Common myeloid progenitor, CD34-positive (primary cell): ENCODE measurements around the gene MMP2.
A peak's percentile ranks its signal among the peaks of the same experiment; 100 is the strongest.

Source experiments
- CTCF ChIA-PET: fragments of 350-600 bp; sonication (Branson Sonifier 250); formaldehyde crosslinking; loops from one replicate; lab custom pipeline; 2021; ENCODE audit warnings: antibody characterized with exemption; lab: Charles Lee
- POLR2A ChIA-PET: fragments of 350-600 bp; sonication (Branson Sonifier 250); formaldehyde crosslinking; loops from one replicate; lab custom pipeline; 2021; ENCODE audit warnings: antibody characterized with exemption; lab: Charles Lee
- DNase-seq, 3 donors: peaks; one replicate each; pipeline versions ENCODE4 v3.0.0 to v3.0.0-alpha.2; 2013
- H3K27ac ChIP-seq, 2 experiments: 1 replicate in 1 of 2; 2 replicates in 1 of 2; pipeline ENCODE4 v1.7.0; 2013; ENCODE audit warnings: inconsistent platforms in 2 of 2, low read length in 2 of 2, mild to moderate bottlenecking in 2 of 2, low read depth in 1 of 2, moderate library complexity in 1 of 2; ENCODE audit not compliant: severe bottlenecking in 2 of 2, insufficient read depth in 1 of 2, poor library complexity in 1 of 2
- H3K27me3 ChIP-seq, 5 experiments: replicated peaks in 2 of 5; 1 replicate in 3 of 5; 2 replicates in 2 of 5; pipeline versions ENCODE4 v1.6.1 to v1.7.0; 2013; ENCODE audit warnings: low read length in 4 of 5, mild to moderate bottlenecking in 2 of 5, moderate library complexity in 2 of 5, inconsistent platforms in 1 of 5; ENCODE audit not compliant: insufficient read depth in 5 of 5, control insufficient read depth in 4 of 5
- H3K36me3 ChIP-seq, 4 experiments: 1 replicate in 2 of 4; 2 replicates in 2 of 4; pipeline versions ENCODE4 v1.6.1 to v1.7.0; 2013; ENCODE audit warnings: low read length in 3 of 4, control low read depth in 1 of 4, mild to moderate bottlenecking in 1 of 4; ENCODE audit not compliant: control insufficient read depth in 4 of 4, insufficient read depth in 4 of 4
- H3K4me1 ChIP-seq, 4 experiments: 1 replicate in 3 of 4; 2 replicates in 1 of 4; pipeline versions ENCODE4 v1.6.1 to v1.7.1; 2013; ENCODE audit warnings: low read length in 3 of 4, mild to moderate bottlenecking in 3 of 4, control low read depth in 1 of 4, inconsistent platforms in 1 of 4, moderate library complexity in 1 of 4; ENCODE audit not compliant: control insufficient read depth in 4 of 4, insufficient read depth in 4 of 4; ENCODE audit errors: control extremely low read depth in 1 of 4
- H3K4me3 ChIP-seq, 7 experiments: 1 replicate in 4 of 7; 2 replicates in 3 of 7; pipeline versions ENCODE4 v1.5.1 to v1.7.0; 2013; ENCODE audit warnings: mild to moderate bottlenecking in 7 of 7, low read length in 6 of 7, moderate library complexity in 6 of 7, inconsistent platforms in 2 of 7, low read depth in 2 of 7, control low read depth in 1 of 7; ENCODE audit not compliant: insufficient read depth in 4 of 7, control insufficient read depth in 1 of 7; ENCODE audit errors: extremely low read depth in 1 of 7
- H3K9me3 ChIP-seq, 5 experiments: 1 replicate in 4 of 5; 2 replicates in 1 of 5; pipeline versions ENCODE4 v1.6.1 to v1.7.1; 2013; ENCODE audit warnings: low read length in 4 of 5, mild to moderate bottlenecking in 2 of 5, inconsistent platforms in 1 of 5, low read depth in 1 of 5, moderate library complexity in 1 of 5; ENCODE audit not compliant: control insufficient read depth in 4 of 5, insufficient read depth in 2 of 5; ENCODE audit errors: control extremely low read depth in 1 of 5
- WGBS: methylation state at CpG from one replicate; pipeline ENCODE4 v1.1.5; 2013; ENCODE audit not compliant: insufficient coverage; 5-methylcytosine and 5-hydroxymethylcytosine counted together

The MMP2 gene

DNA sequence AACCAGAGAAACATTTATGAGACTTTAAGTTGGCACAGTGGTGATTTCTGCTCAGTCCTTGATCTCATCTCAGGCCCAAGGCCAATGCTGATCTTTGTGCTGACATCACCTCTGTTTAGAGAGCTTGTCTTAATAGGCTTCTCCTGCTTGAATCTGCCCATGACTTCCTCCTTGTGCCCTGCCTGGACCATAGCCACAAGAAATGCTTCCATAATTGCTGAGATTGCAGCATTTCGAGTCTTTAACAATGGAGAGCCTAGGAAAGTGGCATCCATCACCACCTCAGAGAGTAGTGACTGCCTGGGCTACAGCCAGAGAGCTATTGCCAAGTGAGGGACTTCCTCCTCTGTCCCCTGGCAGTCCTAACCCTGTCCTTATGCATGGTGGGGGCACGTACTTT lies 25.1 kb upstream of the MMP2 start:
- Histone ChIP-seq H3K4me1 (no peaks in the 10 kb centered on the region), H3K4me3 (no peak overlapping the region), H3K27me3 (no peaks in the 10 kb centered on the region), H3K36me3 (no peaks in the 10 kb centered on the region), H3K9me3 (peaks cover 0 to 2% (median 0%) of the 10 kb centered on the region in 5 experiments), H3K27ac (no peak overlapping the region)
- 100% methylated on average over 1 of the region's 2 CpGs for WGBS
- ChIA-PET CTCF (interaction anchor here (1.3 kb wide), 1 partner anchor 11 kb away, joined by 6 read pairs; no protein-coding TSS in a partner anchor), POLR2A (no interaction called here)
- DNase-seq, result no peak

DNA sequence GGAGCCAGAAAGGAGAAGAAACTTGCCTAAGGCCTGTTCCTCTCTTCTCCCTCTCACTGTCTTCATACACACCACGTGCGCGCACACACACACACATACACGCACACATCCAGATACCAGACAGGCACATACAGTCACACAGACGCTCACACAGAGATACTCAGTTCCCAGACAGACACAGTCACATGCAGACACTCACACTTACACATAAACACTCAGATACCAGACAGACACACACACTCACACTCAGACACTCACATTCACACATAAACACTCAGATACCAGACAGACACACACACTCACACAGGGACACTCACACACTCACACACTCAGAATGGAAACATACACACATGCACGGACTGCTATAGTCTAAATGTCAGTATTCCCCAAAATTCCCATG lies 24.1 kb upstream of the MMP2 start:
- Histone ChIP-seq H3K27me3 (peaks cover 0 to under 1% (median 0%) of the 10 kb centered on the region in 5 experiments), H3K4me1 (no peaks in the 10 kb centered on the region), H3K9me3 (peaks cover 0 to 2% (median 0%) of the 10 kb centered on the region in 5 experiments), H3K27ac (no peak overlapping the region), H3K4me3 (no peak overlapping the region), H3K36me3 (no peaks in the 10 kb centered on the region)
- DNase-seq, result no peak
- WGBS, result no CpG with 5 or more reads among the region's 6 CpGs
- CTCF ChIA-PET, result interaction anchor here (0.7 kb wide), 1 partner anchor 247 kb away, joined by 3 read pairs; no protein-coding TSS in a partner anchor
- POLR2A ChIA-PET, result no interaction called here

DNA sequence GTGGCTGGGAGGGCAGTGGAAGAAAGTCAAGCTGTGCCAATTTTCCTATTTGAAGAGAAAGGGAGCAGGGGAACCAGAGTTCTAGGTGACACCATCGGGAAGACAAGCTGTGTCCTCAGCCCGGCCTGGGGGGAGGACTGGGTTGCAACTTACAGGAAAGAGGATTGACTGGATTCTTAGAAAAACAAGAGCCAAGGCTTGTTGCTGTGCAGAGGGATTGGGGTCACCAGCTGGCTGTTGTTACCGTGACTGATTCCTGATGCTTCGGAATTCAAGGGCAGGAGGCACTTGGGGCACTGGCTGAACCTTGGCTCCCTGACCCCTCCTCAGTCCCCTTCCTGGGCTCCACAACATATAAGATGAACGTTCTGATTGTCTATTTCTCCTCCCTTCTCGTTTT lies 16.8 kb upstream of the MMP2 start:
- Histone ChIP-seq H3K4me3 (no peak overlapping the region), H3K36me3 (no peaks in the 10 kb centered on the region), H3K4me1 (peaks cover 0 to 3% (median 1%) of the 10 kb centered on the region in 4 experiments), H3K27me3 (peaks cover 0 to 5% (median 0%) of the 10 kb centered on the region in 5 experiments), H3K27ac (no peak overlapping the region), H3K9me3 (no peaks in the 10 kb centered on the region)
- POLR2A ChIA-PET, result no interaction called here
- DNase-seq, result no peak
- WGBS, result 96% methylated on average over 4 of the region's 6 CpGs
- CTCF ChIA-PET, result interaction anchor here (0.6 to 16.9 kb wide), 5 partner anchors 33 to 377 kb away, joined by 3 to 335 read pairs (median 3); no protein-coding TSS in a partner anchor

DNA sequence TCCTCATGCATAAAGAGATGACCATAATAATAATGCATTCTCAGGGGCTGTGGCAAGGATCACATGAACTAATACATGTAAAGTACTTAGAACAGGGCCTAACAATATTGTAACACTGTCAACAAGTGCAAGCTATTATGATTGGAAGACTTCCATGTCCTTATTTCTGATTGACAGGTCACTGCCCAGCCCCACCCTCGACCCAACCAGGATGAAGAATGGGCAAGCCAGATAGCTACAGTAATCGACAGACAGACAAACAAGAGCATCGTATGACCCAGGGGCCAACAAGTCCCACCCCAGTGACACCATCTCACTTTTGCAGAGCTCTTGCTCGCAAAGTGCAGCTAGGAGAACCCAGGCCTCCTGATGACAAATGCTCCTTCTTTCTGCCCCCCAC lies 14.6 kb upstream of the MMP2 start:
- 70% methylated on average over 4 of the region's 4 CpGs for WGBS
- no peak overlapping the region for H3K27ac ChIP-seq
- CTCF ChIA-PET, result interaction anchor here (0.7 to 16.9 kb wide), 47 partner anchors 10 to 1521 kb away, joined by 3 to 335 read pairs (median 5); no protein-coding TSS in a partner anchor
- H3K4me3 ChIP-seq, result no peak overlapping the region
- DNase-seq, result no peak
- POLR2A ChIA-PET, result interaction anchor here (0.6 kb wide), 1 partner anchor 28 kb away, joined by 3 read pairs; no protein-coding TSS in a partner anchor
- H3K27me3 ChIP-seq, result peaks cover 0 to 5% (median 0%) of the 10 kb centered on the region in 5 experiments
- H3K4me1 ChIP-seq, result peaks cover 0 to 5% (median 3%) of the 10 kb centered on the region in 4 experiments
- H3K9me3 ChIP-seq, result no peaks in the 10 kb centered on the region
- no peaks in the 10 kb centered on the region for H3K36me3 ChIP-seq

DNA sequence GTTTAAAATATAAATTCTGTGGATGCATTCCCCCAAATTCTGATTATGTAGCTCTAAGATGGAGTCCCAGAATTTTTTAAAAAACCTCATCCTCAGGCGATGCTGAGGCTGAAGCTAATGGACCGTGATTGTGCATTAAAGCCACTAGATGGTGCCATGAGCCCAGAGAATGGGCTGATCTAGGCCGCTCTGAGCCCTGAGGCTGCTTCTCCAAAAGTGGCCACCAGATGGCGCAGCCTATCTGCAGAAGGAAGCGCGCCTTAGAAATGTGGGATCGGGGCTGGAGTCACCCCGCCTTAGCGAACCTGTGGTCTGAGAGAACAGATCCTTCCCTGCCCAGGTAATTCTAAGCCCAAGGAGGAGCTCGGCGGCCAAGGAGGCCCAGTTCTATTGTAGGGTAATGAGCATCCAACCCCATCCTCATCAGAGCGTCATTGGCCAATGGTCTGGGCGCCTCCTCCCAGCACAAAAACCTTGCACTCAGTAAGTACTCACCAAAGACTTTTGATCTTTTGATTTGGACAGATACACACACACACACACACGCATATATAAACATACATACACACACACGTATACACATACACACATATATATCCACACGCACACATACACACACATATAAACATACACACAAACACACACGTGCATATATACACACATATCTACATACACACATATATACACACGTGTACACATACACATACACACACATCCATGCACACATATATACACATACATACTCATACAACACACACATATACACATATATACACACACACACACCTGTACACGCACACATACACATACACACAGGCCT lies 13.7 kb upstream of the MMP2 start:
- Histone ChIP-seq H3K4me1 (peaks cover 0 to 5% (median 3%) of the 10 kb centered on the region in 4 experiments), H3K9me3 (no peaks in the 10 kb centered on the region), H3K27ac (no peak overlapping the region), H3K36me3 (no peaks in the 10 kb centered on the region), H3K27me3 (peaks cover 0 to under 1% (median 0%) of the 10 kb centered on the region in 5 experiments), H3K4me3 (peak overlapping the region in 2 of 7 experiments; percentile 30 to 57)
- ChIA-PET CTCF (interaction anchor here (0.6 to 16.9 kb wide), 51 partner anchors 9 to 1522 kb away, joined by 3 to 335 read pairs (median 4); no protein-coding TSS in a partner anchor), POLR2A (interaction anchor here (0.6 kb wide), 1 partner anchor 27 kb away, joined by 3 read pairs; no protein-coding TSS in a partner anchor)
- peak; percentile 83 to 93 (median 87) for DNase-seq
- WGBS, result 28% methylated on average over 16 of the region's 19 CpGs

DNA sequence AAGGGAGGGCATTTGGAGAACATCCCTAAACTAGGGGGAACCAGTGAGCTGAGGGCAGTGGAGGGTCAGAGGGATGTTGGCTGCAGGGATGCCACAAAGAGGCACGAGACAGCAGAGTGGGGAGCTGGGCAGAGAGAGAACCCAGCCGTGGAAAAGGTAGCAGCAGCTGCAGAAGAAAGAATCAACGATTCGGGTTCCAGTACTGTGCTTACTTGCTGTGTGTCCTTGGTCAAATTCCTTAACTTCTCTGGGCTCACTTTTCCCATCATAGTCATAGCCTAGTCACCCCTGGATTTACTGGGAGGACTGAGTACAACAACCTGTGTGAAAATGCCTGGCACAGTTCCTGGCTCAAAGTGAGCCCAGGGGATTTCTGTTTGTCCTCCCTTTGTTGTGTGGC lies 12.8 kb upstream of the MMP2 start:
- POLR2A ChIA-PET, result no interaction called here
- CTCF ChIA-PET, result interaction anchor here (0.7 to 16.9 kb wide), 13 partner anchors 11 to 375 kb away, joined by 3 to 335 read pairs (median 15); no protein-coding TSS in a partner anchor
- Histone ChIP-seq H3K4me3 (no peak overlapping the region), H3K27me3 (no peaks in the 10 kb centered on the region), H3K4me1 (peaks cover 0 to 5% (median 3%) of the 10 kb centered on the region in 4 experiments), H3K36me3 (no peaks in the 10 kb centered on the region), H3K9me3 (no peaks in the 10 kb centered on the region), H3K27ac (no peak overlapping the region)
- 100% methylated on average over 4 of the region's 4 CpGs for WGBS
- DNase-seq, result no peak
